Activated gamma-delta T cell treated with anti-CD3 and anti-CD28 coated beads, Interleukin-2, amount 50 U/mL, for 16 hours (primary cell): ENCODE results near the gene FBXO42.

ENCODE experiments used
- DNase-seq: peaks from one replicate; pipeline ENCODE4 v3.0.0-alpha.2; 2020; ENCODE audit warnings: low read depth

Gene FBXO42

GRCh38 chr1:16351994-16352841 is at the start of gene FBXO42:
FBXO42 (minus strand) TSS chr1:16352480; CDS start chr1:16315418, 37,062 bp downstream.
- peak; percentile 86 for DNase-seq

GRCh38 chr1:16398371-16398953 is 46.2 kb upstream of the FBXO42 start:
- DNase-seq = no peak

- no peak for DNase-seq
Observed at GRCh38 chr1:16397120-16397519, 44.8 kb upstream of the FBXO42 start.

- no peak for DNase-seq
Observed at GRCh38 chr1:16396591-16396990, 44.3 kb upstream of the FBXO42 start.

- DNase-seq = no peak
Observed at GRCh38 chr1:16394977-16395376, 42.7 kb upstream of the FBXO42 start.

GRCh38 chr1:16393570-16394521 is 41.6 kb upstream of the FBXO42 start:
- DNase-seq = no peak

DNA sequence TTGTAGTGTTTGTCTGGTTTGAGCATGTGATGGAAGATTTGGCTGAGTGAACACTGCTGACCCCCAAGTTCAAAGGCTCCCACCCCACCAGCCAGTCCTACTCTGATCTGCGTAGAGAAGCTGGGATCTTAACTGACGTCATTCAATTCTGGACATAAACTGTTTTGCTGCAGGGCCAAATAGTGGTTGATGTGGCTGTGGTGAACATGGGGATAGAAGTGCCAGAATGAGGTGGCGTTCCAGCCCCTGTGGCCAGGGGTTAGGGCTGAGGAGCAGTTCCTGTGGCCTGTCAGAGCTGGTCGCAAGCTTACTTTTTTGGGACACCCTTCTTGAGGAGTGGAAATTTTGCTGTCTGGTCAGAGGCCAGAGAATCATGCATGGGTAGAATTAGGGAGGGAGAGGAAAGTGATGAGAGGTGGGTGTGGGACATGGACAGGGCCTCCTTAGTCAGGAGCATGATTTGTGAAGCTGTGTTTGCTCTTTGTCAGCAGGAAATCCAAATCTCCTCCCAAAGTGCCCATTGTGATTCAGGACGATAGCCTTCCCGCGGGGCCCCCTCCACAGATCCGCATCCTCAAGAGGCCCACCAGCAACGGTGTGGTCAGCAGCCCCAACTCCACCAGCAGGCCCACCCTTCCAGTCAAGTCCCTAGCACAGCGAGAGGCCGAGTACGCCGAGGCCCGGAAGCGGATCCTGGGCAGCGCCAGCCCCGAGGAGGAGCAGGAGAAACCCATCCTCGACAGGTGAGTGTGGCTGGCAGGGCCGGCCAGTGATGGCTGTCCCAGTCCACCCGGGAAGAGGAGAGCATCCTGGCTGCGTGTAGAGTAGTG is 40.7 kb upstream of the FBXO42 start:
- no peak for DNase-seq

GRCh38 chr1:16391411-16391810 is 39.1 kb upstream of the FBXO42 start:
- DNase-seq = no peak

DNA sequence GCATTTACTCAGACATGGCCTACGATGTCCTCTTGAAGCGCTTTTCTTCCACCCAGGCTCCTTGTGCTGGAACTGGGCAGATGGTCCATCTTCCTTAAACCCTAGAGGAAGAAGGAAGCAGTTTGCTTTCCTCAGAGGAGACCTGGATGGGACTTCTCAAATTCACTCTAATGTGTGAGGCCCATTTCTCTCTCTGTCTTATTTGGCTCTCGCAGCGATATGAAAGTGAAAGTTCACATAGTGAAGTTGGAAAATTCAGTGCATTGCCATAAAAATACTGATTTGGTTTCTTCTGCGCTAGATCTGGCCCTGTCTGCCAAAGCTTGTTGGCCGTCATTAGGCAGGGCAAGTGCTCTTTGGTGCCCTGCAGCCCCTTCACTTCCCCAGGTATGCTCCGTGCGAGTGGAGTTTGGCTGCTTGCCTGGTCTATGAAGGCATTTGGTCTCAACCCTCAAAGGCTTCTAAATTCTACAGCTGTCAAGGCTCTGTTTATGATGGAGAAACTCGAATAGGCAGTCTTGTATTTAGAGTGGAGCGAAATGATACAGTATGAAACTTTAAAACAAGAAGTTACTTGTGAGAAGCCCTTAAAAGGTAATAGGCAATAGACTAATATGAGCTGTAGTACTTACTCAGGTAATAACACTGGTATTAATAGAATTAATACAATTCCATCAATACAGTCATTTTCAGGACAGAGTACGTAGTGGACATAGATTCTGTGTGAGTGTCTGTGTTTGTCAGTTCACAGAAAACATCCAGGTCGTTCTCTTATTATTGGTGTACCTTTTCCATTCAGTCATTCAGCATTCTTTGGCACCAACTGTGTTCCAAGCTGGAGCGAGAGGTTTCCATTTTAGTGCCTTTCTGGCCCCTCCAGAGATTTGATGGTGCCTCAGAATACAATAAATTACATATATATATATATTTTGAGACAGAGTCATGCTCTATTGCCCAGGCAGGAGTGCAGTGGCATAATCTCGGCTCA is 35.2 kb upstream of the FBXO42 start:
- DNase-seq = no peak

DNA sequence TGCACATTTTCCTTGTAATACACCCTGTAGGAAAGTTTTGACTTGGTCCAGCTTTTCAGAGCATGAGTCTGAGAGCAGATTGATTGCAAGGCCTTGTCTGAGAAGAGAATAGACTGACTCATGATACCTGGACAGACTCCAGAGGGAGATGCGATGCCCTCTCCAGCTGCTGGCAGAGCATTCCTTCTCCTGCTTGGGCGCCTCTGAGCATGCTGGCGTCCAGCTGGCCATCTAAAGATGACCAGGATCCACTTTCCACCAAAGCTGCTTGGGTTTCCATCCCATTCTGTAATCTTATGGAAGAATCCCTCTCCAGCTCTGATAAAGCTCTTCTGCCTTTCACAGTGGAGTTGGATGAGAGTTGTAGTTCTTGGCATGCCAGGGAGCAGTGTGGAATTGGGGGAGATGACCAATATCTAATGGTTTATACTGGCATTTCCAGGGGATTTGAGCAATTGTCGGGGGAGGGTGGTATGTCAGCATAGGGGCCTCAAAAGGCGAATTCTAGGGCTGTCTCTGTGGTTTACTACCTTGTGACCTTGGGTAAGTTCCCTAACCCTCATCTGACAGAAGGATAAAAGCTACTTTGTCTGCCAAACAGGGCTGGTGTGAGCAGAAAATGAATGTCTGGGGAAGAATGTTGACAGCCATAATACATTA is 34.3 kb upstream of the FBXO42 start:
- no peak for DNase-seq

DNA sequence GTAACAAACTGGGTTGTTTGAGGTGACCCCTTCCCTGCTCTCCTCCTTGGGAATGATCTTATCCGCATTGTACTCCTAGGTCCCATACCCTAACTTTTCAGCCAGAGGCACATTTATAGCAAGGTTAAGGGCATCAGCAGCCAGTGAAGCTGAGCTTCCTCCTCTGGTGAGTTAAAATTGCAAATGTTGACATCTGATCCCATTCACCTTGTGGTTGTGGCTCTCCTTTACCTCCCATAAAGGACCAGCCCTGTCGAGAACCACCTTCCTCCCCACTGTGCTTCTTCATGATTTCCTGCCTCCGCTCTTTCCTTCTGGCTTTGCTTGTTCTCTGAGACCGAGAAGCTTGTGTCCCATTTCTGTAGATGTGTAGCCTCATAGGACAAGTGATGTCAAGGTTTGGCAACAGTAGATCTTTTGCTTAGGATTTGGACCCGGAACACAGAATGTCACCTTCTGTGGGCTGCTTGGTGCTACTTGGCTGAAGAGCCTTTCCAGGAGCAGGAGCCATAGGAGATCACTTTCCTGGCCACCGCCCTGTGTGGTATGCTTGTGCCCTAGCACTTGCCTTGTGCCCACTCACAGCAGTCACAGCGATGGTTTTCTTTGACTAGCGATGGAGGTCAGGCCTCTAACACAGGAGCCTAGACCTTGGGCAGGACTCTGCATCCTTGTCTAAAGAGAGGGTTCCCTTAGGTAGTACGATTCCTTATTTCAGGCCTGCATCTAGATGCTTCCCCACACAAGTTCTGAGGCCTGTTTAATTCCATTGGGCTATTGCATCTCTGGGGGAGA is 33.6 kb upstream of the FBXO42 start:
- no peak for DNase-seq

- no peak for DNase-seq
Observed at GRCh38 chr1:16383888-16384287, 31.6 kb upstream of the FBXO42 start.

GRCh38 chr1:16380868-16381267 is 28.6 kb upstream of the FBXO42 start:
- no peak for DNase-seq

- no peak for DNase-seq
Observed at GRCh38 chr1:16378443-16378842, 26.2 kb upstream of the FBXO42 start.

- DNase-seq = no peak
Observed at GRCh38 chr1:16376971-16377370, 24.7 kb upstream of the FBXO42 start.

DNA sequence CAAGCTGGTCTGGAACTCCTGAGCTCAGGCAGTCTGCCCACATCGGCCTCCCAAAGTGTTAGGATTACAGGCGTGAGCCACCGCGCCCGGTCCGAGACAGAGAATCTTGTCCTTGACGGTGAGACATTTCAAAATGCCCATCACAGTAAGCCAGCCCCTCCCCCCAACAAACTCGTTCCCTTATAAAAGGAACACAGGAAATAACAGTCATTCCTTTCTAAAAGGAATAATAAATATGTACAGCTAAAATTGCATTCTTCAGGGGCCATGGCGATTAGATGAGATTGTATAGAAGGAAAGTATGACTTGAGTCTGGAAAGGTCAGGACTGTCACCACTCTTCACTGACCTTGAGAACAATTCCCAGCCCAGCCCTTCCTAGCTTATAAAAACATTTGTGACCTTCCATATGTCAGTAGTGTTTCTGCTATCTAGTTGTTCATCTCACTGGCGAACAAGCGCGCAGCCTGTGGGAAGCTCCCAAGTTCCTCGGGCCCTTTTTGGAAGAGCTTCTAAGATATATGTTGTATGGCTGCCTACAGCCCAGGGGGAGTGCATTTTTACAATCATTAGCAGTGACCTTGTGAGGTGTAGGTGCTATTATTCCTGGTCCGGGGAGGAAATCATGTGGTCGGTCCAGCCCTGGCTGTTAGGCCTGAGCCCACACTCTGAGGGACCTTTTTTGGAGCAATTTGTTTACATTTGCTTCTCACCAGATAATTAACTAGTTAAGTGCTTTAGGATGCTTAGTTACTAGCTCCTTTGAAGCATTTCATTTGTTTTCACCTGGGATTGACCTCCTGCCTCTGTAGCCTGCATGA is 23.5 kb upstream of the FBXO42 start:
- DNase-seq = no peak

DNA sequence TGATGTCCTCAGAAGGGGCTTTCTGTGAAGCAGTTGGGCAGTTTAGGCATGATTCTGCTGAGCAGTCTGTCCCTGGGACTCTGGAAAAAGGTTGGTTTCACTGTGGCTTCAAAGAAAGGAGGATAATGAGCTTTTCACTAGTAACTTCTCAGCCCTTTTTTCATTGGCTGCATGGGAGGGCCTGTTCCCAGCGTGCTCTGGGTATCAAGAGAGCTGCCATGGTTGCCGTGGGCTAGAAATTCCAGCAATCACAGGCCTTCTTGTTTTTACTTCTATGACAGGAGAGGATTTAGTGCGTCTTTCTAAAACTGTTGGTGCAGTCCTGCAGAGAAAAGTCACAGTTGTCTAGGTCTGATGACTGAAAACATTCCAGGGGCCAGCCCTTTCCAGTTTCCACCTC is 22.0 kb upstream of the FBXO42 start:
- no peak for DNase-seq
